ENCODE data around the gene BCAS3. TPM values are rescaled to one million over a fixed set of nuclear protein-coding genes. Genes with fewer than 3 reads are reported as not detected.

The BCAS3 gene
- polyA plus RNA-seq, 3 donors = 10.3 to 19.1 (median 14.7) TPM

DNA sequence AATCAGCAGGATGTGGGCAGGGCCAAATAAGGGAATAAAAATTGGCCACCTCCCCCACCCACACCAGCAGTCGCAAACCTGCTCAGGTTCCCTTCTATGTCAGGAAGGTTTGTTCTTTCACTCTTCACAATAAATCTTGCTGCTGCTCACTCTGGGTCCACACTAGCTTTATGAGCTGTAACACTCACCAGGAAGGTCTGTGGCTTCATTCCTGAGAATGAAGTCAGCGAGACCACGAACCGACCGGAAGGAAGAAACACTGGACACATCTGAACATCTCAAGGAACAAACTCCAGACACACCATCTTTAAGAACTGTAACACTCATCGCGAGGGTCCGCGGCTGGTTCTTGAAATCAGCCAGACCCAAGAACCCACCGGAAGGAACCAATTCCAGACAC, 606.5 kb downstream of the BCAS3 start:
- Mint-ChIP-seq H3K27me3 (ENCODE audit: low read depth in 3 of 3) (peaks cover 0 to 3% (median 2%) of the 10 kb centered on the region in 3 donors), H3K4me1 (no peaks in the 10 kb centered on the region), H3K4me3 (no peak overlapping the region), H3K27ac (no peak overlapping the region), H3K36me3 (peaks cover 0 to 3% of the 10 kb centered on the region in 2 donors), H3K9me3 (peaks cover 0 to 9% (median 5%) of the 10 kb centered on the region in 7 donors)
- H4K20me1 ChIP-seq (ENCODE audit: insufficient read depth, low read length) = no peaks in the 10 kb centered on the region
- H3K9me3 ChIP-seq (replicated peaks in 1 of 2; ENCODE audit: control insufficient read depth in 1 of 2, insufficient read depth in 1 of 2, low read length in 2 of 2) = no peaks in the 10 kb centered on the region
- H3K4me1 ChIP-seq (ENCODE audit: control insufficient read depth in 1 of 2, insufficient read depth in 2 of 2, low read length in 2 of 2) = no peaks in the 10 kb centered on the region
- no peaks in the 10 kb centered on the region for H3K79me2 ChIP-seq (ENCODE audit: insufficient read depth, low read length)
- no peaks in the 10 kb centered on the region for H3K27me3 ChIP-seq (ENCODE audit: control insufficient read depth in 2 of 2, insufficient read depth in 2 of 2, low read length in 2 of 2)
- H2AFZ ChIP-seq (ENCODE audit: insufficient read depth, low read depth, low read length, poor library complexity, severe bottlenecking) = no peak overlapping the region
- no peak overlapping the region for H3K4me2 ChIP-seq (replicated peaks; ENCODE audit: extremely low read depth, low read length, poor library complexity, severe bottlenecking)
- no peaks in the 10 kb centered on the region for H3K36me3 ChIP-seq (replicated peaks in 1 of 2; ENCODE audit: control insufficient read depth in 1 of 2, insufficient read depth in 2 of 2, low read length in 2 of 2)
- no peak overlapping the region for H3K9ac ChIP-seq (ENCODE audit: insufficient read depth, low read length, poor library complexity, severe bottlenecking)
- H3K27ac ChIP-seq (ENCODE audit: low read depth in 1 of 2, low read length in 2 of 2) = no peak overlapping the region
- no peak for DNase-seq
- intact Hi-C loops (cut with micrococcal nuclease) = no loop called here
- 95% methylated on average over 9 of the region's 10 CpGs for WGBS (ENCODE audit: insufficient coverage)
- no peak overlapping the region for H3K4me3 ChIP-seq (replicated peaks in 1 of 3; ENCODE audit: low read depth in 2 of 3, low read length in 3 of 3)
- TF ChIP-seq, protein P1, sequence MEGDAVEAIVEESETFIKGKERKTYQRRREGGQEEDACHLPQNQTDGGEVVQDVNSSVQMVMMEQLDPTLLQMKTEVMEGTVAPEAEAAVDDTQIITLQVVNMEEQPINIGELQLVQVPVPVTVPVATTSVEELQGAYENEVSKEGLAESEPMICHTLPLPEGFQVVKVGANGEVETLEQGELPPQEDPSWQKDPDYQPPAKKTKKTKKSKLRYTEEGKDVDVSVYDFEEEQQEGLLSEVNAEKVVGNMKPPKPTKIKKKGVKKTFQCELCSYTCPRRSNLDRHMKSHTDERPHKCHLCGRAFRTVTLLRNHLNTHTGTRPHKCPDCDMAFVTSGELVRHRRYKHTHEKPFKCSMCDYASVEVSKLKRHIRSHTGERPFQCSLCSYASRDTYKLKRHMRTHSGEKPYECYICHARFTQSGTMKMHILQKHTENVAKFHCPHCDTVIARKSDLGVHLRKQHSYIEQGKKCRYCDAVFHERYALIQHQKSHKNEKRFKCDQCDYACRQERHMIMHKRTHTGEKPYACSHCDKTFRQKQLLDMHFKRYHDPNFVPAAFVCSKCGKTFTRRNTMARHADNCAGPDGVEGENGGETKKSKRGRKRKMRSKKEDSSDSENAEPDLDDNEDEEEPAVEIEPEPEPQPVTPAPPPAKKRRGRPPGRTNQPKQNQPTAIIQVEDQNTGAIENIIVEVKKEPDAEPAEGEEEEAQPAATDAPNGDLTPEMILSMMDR (IDR thresholded peaks at IDR 0.05) = no peak

DNA sequence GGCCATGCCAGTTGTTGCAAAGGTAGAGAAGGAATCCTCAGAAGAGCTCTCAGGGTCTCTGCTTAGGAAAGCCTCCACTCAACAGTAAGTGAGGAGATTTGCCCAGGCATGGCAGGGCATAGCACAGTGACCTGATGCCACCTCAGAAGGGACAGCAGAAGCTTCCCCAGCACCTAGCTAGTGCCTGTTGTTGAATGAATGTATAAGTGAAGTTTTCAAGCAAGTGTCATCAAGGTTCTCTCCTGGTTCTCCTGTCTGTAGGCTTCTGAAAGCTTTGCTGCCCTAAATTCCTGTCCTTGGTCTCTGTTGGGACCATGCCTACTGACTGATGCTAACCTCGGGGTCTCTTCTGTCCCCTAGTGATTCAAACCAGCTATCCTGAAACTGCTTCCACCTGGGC, 607.1 kb downstream of the BCAS3 start:
- Histone ChIP-seq H3K4me2 (replicated peaks; ENCODE audit: extremely low read depth, low read length, poor library complexity, severe bottlenecking) (no peak overlapping the region), H3K27me3 (ENCODE audit: control insufficient read depth in 2 of 2, insufficient read depth in 2 of 2, low read length in 2 of 2) (no peaks in the 10 kb centered on the region), H3K4me3 (replicated peaks in 1 of 3; ENCODE audit: low read depth in 2 of 3, low read length in 3 of 3) (no peak overlapping the region), H3K27ac (ENCODE audit: low read depth in 1 of 2, low read length in 2 of 2) (no peak overlapping the region), H3K4me1 (ENCODE audit: control insufficient read depth in 1 of 2, insufficient read depth in 2 of 2, low read length in 2 of 2) (no peaks in the 10 kb centered on the region), H3K36me3 (replicated peaks in 1 of 2; ENCODE audit: control insufficient read depth in 1 of 2, insufficient read depth in 2 of 2, low read length in 2 of 2) (no peaks in the 10 kb centered on the region), H3K79me2 (ENCODE audit: insufficient read depth, low read length) (no peaks in the 10 kb centered on the region), H3K9ac (ENCODE audit: insufficient read depth, low read length, poor library complexity, severe bottlenecking) (no peak overlapping the region), H3K9me3 (replicated peaks in 1 of 2; ENCODE audit: control insufficient read depth in 1 of 2, insufficient read depth in 1 of 2, low read length in 2 of 2) (no peaks in the 10 kb centered on the region), H4K20me1 (ENCODE audit: insufficient read depth, low read length) (no peaks in the 10 kb centered on the region), H2AFZ (ENCODE audit: insufficient read depth, low read depth, low read length, poor library complexity, severe bottlenecking) (no peak overlapping the region)
- TF ChIP-seq, protein P1 (IDR thresholded peaks at IDR 0.05) = no peak
- Mint-ChIP-seq H3K36me3 (peaks cover 0 to 3% of the 10 kb centered on the region in 2 donors), H3K27ac (no peak overlapping the region), H3K9me3 (peaks cover 0 to 9% (median 5%) of the 10 kb centered on the region in 7 donors), H3K27me3 (ENCODE audit: low read depth in 3 of 3) (peaks cover 0 to 3% (median 2%) of the 10 kb centered on the region in 3 donors), H3K4me1 (no peaks in the 10 kb centered on the region), H3K4me3 (no peak overlapping the region)
- WGBS (ENCODE audit: insufficient coverage) = 100% methylated on average over 1 of the region's 1 CpG
- DNase-seq = no peak
- intact Hi-C loops (cut with micrococcal nuclease) = no loop called here

All from CD14-positive monocyte (primary cell).